Rectal smooth muscle tissue (tissue), 1 donor: Measurements from ENCODE around the gene SKAP1.

Experiments used
- H3K27ac ChIP-seq: one replicate; pipeline ENCODE4 v1.7.0; 2013; ENCODE audit warnings: low read depth, low read length, inconsistent platforms
- H3K27me3 ChIP-seq: one replicate; pipeline ENCODE4 v1.7.0; 2013; ENCODE audit warnings: low read length; ENCODE audit not compliant: control insufficient read depth, insufficient read depth
- H3K36me3 ChIP-seq: one replicate; pipeline ENCODE4 v1.7.0; 2013; ENCODE audit warnings: low read length; ENCODE audit not compliant: control insufficient read depth, insufficient read depth
- H3K4me1 ChIP-seq: one replicate; pipeline ENCODE4 v1.7.0; 2013; ENCODE audit warnings: low read length; ENCODE audit not compliant: control insufficient read depth, insufficient read depth
- H3K4me3 ChIP-seq: one replicate; pipeline ENCODE4 v1.7.0; 2013; ENCODE audit warnings: low read length
- H3K9ac ChIP-seq: one replicate; pipeline ENCODE4 v1.7.0; 2013; ENCODE audit warnings: low read length

SKAP1 gene

DNA sequence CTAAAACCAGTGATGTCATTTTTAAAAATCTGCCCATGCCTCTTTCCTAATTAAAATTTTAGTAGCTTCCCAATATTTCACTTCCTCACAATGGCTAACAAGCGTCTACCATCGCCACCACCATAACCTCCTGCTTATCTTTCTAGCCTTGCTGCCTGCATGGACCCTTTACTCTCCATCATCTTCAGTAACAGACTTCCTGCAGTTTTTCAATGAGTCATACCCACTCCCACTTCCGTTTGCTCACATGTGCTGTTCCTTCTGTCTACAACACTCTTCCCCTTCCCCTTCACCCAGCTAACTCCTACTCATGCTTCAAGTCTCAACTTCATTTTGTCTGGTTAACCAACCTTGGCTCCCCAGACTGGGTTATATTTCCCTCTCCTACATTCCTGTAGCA, 12.8 kb upstream of the SKAP1 start:
- Histone ChIP-seq H3K36me3 (no peaks in the 10 kb centered on the region), H3K9ac (no peak overlapping the region), H3K27me3 (no peaks in the 10 kb centered on the region), H3K4me1 (no peaks in the 10 kb centered on the region), H3K4me3 (no peak overlapping the region), H3K27ac (no peak overlapping the region)

DNA sequence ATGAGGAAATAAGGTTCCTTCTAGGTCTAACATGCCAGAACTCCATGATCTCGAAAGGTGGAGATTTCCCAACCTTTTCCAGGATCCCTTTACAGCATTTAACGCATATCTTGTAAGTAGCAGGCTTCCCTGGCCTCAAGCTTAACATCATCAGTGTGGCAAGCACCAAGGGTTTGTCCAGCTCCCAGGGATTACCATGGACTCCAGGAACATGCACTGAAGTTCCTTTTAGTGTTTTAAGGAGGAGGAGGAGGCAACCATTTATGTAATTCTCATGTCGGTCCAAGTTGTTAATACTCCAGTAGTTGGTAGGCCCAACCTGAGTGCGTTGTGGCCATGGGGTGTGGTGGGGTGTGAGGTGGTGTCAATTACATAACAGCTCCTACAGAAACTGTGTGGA, 11.8 kb upstream of the SKAP1 start:
- Histone ChIP-seq H3K9ac (no peak overlapping the region), H3K36me3 (no peaks in the 10 kb centered on the region), H3K4me3 (no peak overlapping the region), H3K4me1 (no peaks in the 10 kb centered on the region), H3K27ac (no peak overlapping the region), H3K27me3 (no peaks in the 10 kb centered on the region)

DNA sequence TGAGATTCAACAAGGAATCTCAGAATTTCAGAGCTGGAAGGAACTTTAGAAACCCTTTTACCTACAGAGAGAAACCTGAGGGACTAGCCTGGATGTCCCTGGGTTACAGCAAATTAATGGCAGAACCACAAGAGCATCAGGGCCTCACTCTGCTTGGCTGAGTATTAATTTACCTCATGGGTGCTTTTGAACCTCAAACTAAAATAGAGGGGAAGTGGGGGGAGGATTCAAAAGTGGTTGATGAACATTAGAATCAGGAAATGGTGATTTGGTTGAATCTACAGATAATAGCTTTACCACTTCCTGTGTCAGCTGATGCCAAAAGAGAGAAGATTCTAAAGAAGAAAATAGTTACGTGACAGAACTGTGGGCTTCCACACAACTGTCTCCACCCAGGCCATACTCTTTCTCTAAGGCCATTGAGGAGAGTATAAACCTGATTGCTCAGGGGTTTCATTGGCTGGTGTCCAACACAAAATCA, 11.3 kb upstream of the SKAP1 start:
- Histone ChIP-seq H3K36me3 (no peaks in the 10 kb centered on the region), H3K9ac (no peak overlapping the region), H3K4me1 (no peaks in the 10 kb centered on the region), H3K4me3 (no peak overlapping the region), H3K27ac (no peak overlapping the region), H3K27me3 (no peaks in the 10 kb centered on the region)

DNA sequence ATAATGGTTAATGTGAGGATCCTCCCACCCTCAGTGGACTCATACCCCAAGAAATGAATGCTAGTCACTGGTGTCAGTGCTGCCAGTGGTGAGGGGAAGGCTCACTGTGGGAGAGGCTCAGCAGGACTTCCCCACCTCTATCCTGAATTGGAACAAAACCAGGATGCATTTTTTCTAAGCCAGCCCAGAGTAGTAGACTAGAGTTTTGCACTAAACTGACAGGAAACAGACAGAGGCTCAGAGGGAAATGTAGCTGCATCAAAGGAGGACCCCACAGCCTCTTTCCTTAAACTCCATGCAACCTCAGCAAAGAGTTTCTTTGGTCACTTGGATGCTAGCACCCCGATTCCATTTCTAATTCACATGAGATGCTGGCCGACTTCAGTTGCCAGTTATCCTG, 10.7 kb upstream of the SKAP1 start:
- H3K4me3 ChIP-seq = no peak overlapping the region
- no peak overlapping the region for H3K27ac ChIP-seq
- no peaks in the 10 kb centered on the region for H3K27me3 ChIP-seq
- H3K9ac ChIP-seq = no peak overlapping the region
- H3K36me3 ChIP-seq = no peaks in the 10 kb centered on the region
- no peaks in the 10 kb centered on the region for H3K4me1 ChIP-seq

DNA sequence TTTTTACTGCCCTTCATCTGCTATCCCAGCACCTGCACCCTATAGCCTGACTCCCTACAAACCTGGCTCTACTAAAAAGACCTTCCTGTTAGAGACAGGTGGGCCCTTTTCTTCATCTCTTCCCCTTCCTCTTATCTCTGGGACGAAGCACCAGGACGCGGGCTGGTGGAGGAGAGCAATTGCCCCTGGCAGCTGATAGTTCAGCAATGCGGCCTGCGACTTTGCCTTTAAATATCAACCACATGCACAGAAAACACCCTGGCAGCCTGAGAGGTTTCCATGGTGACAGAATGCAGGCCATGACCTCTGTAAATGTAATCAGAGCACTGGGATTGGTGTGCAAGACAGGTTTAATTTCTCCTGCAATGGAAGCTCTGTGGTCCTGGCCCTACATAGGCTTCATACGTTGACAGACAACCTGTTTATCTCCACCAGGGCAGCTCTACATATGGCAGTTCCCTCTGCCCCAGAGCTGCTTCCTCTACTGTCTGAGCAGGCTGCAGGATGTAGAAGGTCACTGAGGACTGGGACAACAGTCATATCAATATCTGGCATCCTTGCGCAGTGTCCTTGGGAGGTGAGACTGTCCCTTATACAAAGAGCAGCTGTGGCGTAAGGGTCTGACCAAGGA, 10.0 kb upstream of the SKAP1 start:
- Histone ChIP-seq H3K9ac (no peak overlapping the region), H3K36me3 (no peaks in the 10 kb centered on the region), H3K27ac (no peak overlapping the region), H3K4me1 (no peaks in the 10 kb centered on the region), H3K27me3 (no peaks in the 10 kb centered on the region), H3K4me3 (no peak overlapping the region)

DNA sequence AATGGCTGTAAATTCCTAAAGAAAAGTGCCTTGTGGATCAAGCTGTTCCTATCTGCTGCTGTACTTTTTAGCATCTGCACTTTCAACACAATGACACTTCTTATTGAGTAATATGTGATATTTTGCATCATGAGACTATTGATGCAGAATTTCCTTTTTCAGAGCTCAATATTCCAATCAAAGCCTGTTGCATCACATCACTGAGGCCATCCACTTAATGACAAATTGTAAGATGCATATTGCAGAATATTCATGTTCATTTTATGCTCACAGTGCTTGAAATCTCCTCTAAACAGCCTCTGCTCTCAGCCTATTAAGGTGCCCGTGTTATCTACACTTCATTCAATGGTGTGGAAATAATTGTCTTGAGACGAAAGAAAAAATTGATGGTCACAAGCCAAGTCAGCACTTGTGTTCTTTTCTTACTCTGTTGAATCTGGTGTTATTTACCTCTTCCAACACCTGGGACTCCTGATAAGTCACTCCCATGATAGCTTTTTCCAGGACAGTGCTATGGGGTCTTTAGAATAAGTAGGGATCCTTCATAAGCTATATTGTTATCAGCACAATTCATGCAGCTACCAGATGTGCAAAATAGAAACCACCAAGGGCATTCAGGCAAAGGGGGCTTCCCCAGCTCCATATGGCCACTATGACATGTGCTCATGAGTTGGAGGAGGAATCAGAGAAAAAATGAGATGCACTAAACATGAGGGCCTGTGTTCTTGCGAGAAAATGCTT, 9.3 kb upstream of the SKAP1 start:
- no peak overlapping the region for H3K27ac ChIP-seq

DNA sequence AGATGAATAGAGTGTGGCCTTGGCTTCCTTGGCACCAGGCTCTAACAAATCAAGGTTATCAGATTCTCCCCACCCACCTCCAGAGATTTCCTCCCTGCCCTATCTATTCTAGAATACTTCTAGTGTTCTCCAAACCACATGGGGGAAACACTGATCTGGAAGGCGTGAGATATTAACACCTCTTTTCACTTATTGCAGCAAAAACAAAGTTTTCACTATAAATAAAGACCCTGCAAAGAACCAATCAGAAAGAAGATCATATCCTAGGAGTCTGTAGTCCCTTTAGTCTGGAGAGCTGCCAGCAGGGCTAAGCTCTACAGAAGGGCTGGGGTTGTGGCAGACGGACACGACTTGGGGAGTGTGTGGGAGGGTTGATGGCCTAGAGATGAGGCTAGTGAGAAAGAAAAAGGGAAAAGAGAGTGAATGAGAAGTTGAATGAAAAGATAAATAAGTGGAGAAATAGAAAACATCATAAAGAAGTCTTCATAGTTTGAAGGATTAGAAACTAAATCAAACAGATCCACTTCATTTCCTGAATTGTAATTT, 8.6 kb upstream of the SKAP1 start:
- Histone ChIP-seq H3K4me1 (no peaks in the 10 kb centered on the region), H3K36me3 (no peaks in the 10 kb centered on the region), H3K27ac (no peak overlapping the region), H3K4me3 (no peak overlapping the region), H3K27me3 (no peaks in the 10 kb centered on the region), H3K9ac (no peak overlapping the region)

More for the DNA sequence above, 9.3 kb upstream of the SKAP1 start:
- no peaks in the 10 kb centered on the region for H3K36me3 ChIP-seq
- H3K4me1 ChIP-seq = no peaks in the 10 kb centered on the region
- H3K27me3 ChIP-seq = no peaks in the 10 kb centered on the region
- no peak overlapping the region for H3K9ac ChIP-seq
- no peak overlapping the region for H3K4me3 ChIP-seq

DNA sequence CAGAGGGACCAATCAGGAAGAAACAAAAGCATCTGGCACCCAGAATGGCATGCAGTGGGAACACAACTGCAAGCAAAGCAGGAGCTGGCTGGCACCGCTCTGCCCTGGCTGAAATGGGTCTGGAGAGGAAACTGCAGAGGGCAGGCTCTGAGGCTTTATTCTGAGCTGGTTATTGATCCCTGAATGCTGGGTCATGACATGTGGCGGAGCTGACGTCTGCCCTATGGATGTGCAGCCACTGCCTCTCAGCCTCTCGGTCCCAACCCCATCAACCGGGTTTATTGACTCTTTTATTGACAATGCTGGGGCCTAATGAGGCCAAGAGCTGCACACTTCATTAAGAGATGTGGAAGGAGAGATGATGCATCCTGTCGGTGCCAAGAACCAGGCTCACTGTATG, 3.9 kb upstream of the SKAP1 start:
- peaks cover 2% of the 10 kb centered on the region for H3K27me3 ChIP-seq
- no peaks in the 10 kb centered on the region for H3K36me3 ChIP-seq

DNA sequence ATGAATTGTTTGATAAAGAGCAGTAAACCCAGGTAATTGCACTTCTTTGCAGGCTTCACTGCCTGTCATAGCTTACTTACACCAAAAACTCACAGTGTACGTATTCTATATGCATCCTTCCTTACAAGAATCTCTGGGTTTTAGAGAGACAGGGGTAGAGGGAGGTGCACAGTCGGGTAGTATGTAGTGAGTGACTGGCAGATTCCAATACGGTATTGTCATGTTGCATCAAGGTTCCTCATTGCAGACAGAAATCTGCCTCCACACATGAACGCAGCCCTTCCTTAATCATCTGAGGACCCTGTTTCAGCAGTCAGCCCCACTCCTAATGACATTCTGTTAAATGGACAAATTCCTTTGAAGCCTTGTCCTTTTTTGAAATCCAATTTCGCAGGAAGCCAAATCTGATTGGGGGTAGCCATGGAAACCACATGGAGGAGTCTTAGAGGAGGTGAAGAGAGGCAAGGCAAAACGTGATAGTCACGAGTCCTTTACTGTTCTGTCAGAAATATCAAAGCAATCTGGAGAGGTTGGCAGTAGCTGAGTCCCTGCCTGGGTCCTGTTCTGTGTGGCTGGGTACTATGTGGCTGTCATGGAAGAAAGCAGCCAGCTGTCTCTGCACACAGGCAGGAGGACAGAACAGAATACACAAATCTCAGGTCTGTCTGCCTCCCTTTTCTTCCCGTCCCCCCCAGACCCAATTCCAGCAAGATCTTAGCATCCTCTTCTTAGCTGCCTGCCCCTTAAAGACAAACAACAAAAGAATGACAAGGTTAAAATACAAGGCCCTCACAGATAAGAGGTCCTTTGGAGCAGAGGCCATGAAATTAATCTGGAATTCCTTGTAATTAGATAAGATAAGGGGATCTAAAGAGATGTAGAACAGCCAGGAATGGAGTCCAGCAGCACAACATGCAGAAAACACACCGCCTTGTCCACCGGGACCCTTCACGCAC, 3.1 kb upstream of the SKAP1 start:
- H3K4me1 ChIP-seq = no peaks in the 10 kb centered on the region
- H3K4me3 ChIP-seq = no peak overlapping the region
- peaks cover 2% of the 10 kb centered on the region for H3K27me3 ChIP-seq
- H3K36me3 ChIP-seq = no peaks in the 10 kb centered on the region
- H3K9ac ChIP-seq = no peak overlapping the region
- no peak overlapping the region for H3K27ac ChIP-seq

More for the DNA sequence above, 3.9 kb upstream of the SKAP1 start:
- H3K27ac ChIP-seq = no peak overlapping the region
- H3K4me1 ChIP-seq = no peaks in the 10 kb centered on the region
- H3K9ac ChIP-seq = no peak overlapping the region
- no peak overlapping the region for H3K4me3 ChIP-seq

DNA sequence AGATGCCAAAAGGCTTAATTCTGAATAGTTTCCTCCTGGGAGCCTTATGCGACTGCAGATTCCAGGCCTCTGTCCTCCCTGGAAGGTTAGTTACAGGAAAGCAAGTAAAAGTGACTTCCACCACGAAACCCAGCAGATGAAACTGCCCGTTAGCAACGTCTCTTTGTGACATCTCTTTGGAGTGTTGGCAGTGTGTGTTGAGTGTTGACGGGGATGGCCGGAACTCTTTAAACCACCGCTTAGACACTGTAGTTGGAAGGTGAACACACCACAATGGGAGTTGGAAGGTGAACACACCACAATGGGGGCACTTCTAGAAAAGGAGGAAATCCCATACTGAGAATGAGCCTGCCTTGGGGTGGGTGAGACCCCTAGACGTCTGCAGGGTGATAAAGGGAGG, 858 bp downstream of the SKAP1 start:
- Histone ChIP-seq H3K4me1 (no peaks in the 10 kb centered on the region), H3K27me3 (peaks cover 2% of the 10 kb centered on the region), H3K4me3 (peak overlapping the region; percentile 56), H3K9ac (no peak overlapping the region), H3K27ac (no peak overlapping the region), H3K36me3 (no peaks in the 10 kb centered on the region)

DNA sequence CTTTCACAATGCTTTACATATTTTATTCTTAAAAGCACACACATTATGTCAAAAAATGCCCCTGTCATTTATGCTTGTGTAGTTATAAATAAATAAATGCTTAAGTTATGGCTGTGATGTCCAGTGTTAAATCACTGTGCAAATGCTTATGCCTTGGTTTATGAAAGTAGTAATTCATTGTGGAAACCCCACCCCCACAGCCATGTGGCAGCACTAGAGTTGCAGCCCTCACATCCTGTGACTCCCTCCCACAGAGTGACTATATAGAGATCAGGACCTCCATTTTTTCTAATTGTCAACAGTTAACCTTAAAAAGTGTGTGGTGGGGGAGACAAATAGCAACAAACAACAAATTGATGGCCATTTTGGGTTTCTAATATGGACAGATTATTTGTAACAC, 2.4 kb downstream of the SKAP1 start:
- Histone ChIP-seq H3K27ac (no peak overlapping the region), H3K4me1 (no peaks in the 10 kb centered on the region), H3K9ac (no peak overlapping the region), H3K36me3 (no peaks in the 10 kb centered on the region), H3K27me3 (peaks cover under 1% of the 10 kb centered on the region), H3K4me3 (no peak overlapping the region)
